Pancreas (tissue), 10 donors: ENCODE data around the gene ESPNL. TPM values are rescaled to one million over a fixed set of nuclear protein-coding genes. Genes with fewer than 3 reads are reported as not detected.
"Not testable (repeated sequence)": the region's sequence is repeated elsewhere in the genome, so short reads cannot be mapped to it uniquely, and the experiment has no call there.

ENCODE experiments used
- ATAC-seq, 4 donors: fragments of 200-7000 bp; cut with Tn5 transposase; one replicate each; pipeline versions ENCODE4 v1.8.0 to v1.9.1; 2020; ENCODE audit warnings: mild to moderate bottlenecking in 4 of 4, moderate library complexity in 4 of 4
- DNase-seq, 6 donors: peaks; one replicate each; pipeline ENCODE4 v3.0.0-alpha.2; 2020
- FAIRE-seq: peaks from 2 replicates; lab custom pipeline; 2012; peaks lifted over from hg19 to GRCh38; lab: Jason Lieb, UNC
- H3K27ac ChIP-seq, 4 donors: fragments of 200-600 bp; sonication (generic); 1 replicate in 3 of 4; 2 replicates in 1 of 4; pipeline versions ENCODE4 v1.5.0 to v1.8.0; 2020
- H3K27me3 ChIP-seq, 4 donors: fragments of 200-600 bp; one replicate each; pipeline ENCODE4 v1.8.0; 2021
- H3K36me3 ChIP-seq, 3 donors: fragments of 200-600 bp; sonication (generic) in 1 of 3; one replicate each; pipeline versions ENCODE4 v1.5.0 to v1.8.0; 2020 to 2021
- H3K4me1 ChIP-seq, 3 donors: fragments of 200-600 bp; one replicate each; pipeline ENCODE4 v1.8.0; 2021
- H3K4me3 ChIP-seq, 4 donors: fragments of 200-600 bp; sonication (generic) in 2 of 4; one replicate each; pipeline versions ENCODE4 v1.5.0 to v1.8.0; 2020 to 2021
- H3K9me3 ChIP-seq, 4 donors: fragments of 200-600 bp; one replicate each; pipeline ENCODE4 v1.8.0; 2021
- WGBS, 2 donors: extraction: QIAGEN DNeasy Blood & Tissue Kit; methylation state at CpG; one replicate each; pipeline ENCODE4 v1.1.7; 2013; 5-methylcytosine and 5-hydroxymethylcytosine counted together
- intact Hi-C, 3 donors: fragments of 100-400 bp; cut with DNase I; formaldehyde crosslinking; loops; one replicate each; pipeline versions ENCODE4 v1.11.1 to v1.14.2; 2022
- polyA plus RNA-seq, 2 donors: library from polyadenylated mRNA; stranded (reverse); fragments of 200-250 nt; gene quantifications; one replicate each; pipeline ENCODE4 v1.2.3, GENCODE V29; 2013
- total RNA-seq, 6 donors: library from RNA; stranded (reverse); fragmentation: NEBNext Ultra II Directional in 4 of 6; extraction: Animal tissue kit (Norgen Biotek cat#: 25700) in 4 of 6; gene quantifications; one replicate each; pipeline versions ENCODE4 v1.2.1 to v1.2.4, GENCODE V29; 2021 to 2023
- TF ChIP-seq, protein P1 (sequence below), 4 donors: fragments of 200-600 bp; sonication (generic) in 3 of 4; IDR thresholded peaks; one replicate each; pipeline versions ENCODE4 v1.5.0 to v1.8.0; 2021; ENCODE audit warnings: antibody characterized with exemption in 4 of 4
- donor health status: healthy with polysubstance abuse.
- donor health status: DM: no; HTN: no; CAD: no; lungs with moderate emphysema.
- donor health status: DM: no; HTN: no; CAD: no.
- donor health status: control.
- donor health status: control.
- donor health status: Bipolar disorder and iron deficiency.
- donor health status: DM: yes; HTN: yes; CAD: no.
- donor health status: DM: no; HTN: no; CAD: no.
- donor health status: DM: no; HTN: no; CAD: no.
- donor health status: DM: yes; HTN: yes; CAD: no.

ESPNL gene
- total and polyA plus RNA-seq, 8 donors: 0.05 to 0.72 (median 0.25) TPM; not detected in 1

GRCh38 chr2:238064376-238064775 is 35.8 kb upstream of the ESPNL start:
- H3K4me3 ChIP-seq: peak overlapping the region in 1 of 4 donors; percentile 0
- WGBS, 2 donors: 14 to 15% methylated on average over 7 of the region's 7 CpGs
- no peaks in the 10 kb centered on the region for H3K27me3 ChIP-seq
- peak overlapping the region; percentile 11 to 79 (median 59) for H3K27ac ChIP-seq
- TF ChIP-seq, protein P1, sequence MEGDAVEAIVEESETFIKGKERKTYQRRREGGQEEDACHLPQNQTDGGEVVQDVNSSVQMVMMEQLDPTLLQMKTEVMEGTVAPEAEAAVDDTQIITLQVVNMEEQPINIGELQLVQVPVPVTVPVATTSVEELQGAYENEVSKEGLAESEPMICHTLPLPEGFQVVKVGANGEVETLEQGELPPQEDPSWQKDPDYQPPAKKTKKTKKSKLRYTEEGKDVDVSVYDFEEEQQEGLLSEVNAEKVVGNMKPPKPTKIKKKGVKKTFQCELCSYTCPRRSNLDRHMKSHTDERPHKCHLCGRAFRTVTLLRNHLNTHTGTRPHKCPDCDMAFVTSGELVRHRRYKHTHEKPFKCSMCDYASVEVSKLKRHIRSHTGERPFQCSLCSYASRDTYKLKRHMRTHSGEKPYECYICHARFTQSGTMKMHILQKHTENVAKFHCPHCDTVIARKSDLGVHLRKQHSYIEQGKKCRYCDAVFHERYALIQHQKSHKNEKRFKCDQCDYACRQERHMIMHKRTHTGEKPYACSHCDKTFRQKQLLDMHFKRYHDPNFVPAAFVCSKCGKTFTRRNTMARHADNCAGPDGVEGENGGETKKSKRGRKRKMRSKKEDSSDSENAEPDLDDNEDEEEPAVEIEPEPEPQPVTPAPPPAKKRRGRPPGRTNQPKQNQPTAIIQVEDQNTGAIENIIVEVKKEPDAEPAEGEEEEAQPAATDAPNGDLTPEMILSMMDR (IDR thresholded peaks at IDR 0.05): no peak
- FAIRE-seq (no peak), DNase-seq (peak in 2 of 6 donors; percentile 8 to 56), ATAC-seq (peak in 1 of 4 donors; percentile 13)
- H3K9me3 ChIP-seq: no peaks in the 10 kb centered on the region
- H3K36me3 ChIP-seq: peaks cover 0 to 6% (median 0%) of the 10 kb centered on the region in 3 donors
- H3K4me1 ChIP-seq: peaks cover 36 to 40% (median 39%) of the 10 kb centered on the region in 3 donors
- intact Hi-C loops: no loop called here

GRCh38 chr2:238065071-238065846 is 34.9 kb upstream of the ESPNL start:
- TF ChIP-seq, protein P1 (IDR thresholded peaks at IDR 0.05): no peak

GRCh38 chr2:238066218-238066617 is 33.9 kb upstream of the ESPNL start:
- peaks cover 45 to 52% (median 49%) of the 10 kb centered on the region in 3 donors for H3K4me1 ChIP-seq

More at GRCh38 chr2:238065071-238065846, 34.9 kb upstream of the ESPNL start:
- peaks cover 39 to 45% (median 44%) of the 10 kb centered on the region in 3 donors for H3K4me1 ChIP-seq
- intact Hi-C loops: no loop called here
- H3K36me3 ChIP-seq: peaks cover 0 to 6% (median 0%) of the 10 kb centered on the region in 3 donors
- peak overlapping the region; percentile 11 to 79 (median 54) for H3K27ac ChIP-seq
- H3K4me3 ChIP-seq: peak overlapping the region in 1 of 4 donors; percentile 0
- no peaks in the 10 kb centered on the region for H3K9me3 ChIP-seq
- H3K27me3 ChIP-seq: no peaks in the 10 kb centered on the region
- ATAC-seq (no peak), FAIRE-seq (no peak), DNase-seq (no peak)
- 57 to 58% methylated on average over 18 of the region's 18 CpGs for WGBS, 2 donors

GRCh38 chr2:238066718-238067117 is 33.4 kb upstream of the ESPNL start:
- 97% methylated on average over 7 of the region's 7 CpGs for WGBS, 2 donors
- FAIRE-seq, H3K36me3 ChIP-seq, intact Hi-C loops, H3K27me3 ChIP-seq, ATAC-seq, H3K27ac ChIP-seq, H3K9me3 ChIP-seq, DNase-seq, H3K4me3 ChIP-seq: not testable (repeated sequence)
- peaks cover 45 to 51% (median 48%) of the 10 kb centered on the region in 3 donors for H3K4me1 ChIP-seq

More at GRCh38 chr2:238066218-238066617, 33.9 kb upstream of the ESPNL start:
- intact Hi-C loops: no loop called here
- no peak overlapping the region for H3K4me3 ChIP-seq
- H3K27ac ChIP-seq: no peak overlapping the region
- H3K9me3 ChIP-seq: no peaks in the 10 kb centered on the region
- H3K36me3 ChIP-seq: peaks cover 0 to 6% (median 0%) of the 10 kb centered on the region in 3 donors
- FAIRE-seq: no peak
- ATAC-seq: no peak
- 85 to 87% methylated on average over 9 of the region's 9 CpGs for WGBS, 2 donors
- TF ChIP-seq, protein P1 (IDR thresholded peaks at IDR 0.05): no peak
- DNase-seq: no peak
- no peaks in the 10 kb centered on the region for H3K27me3 ChIP-seq

- TF ChIP-seq, protein P1 (IDR thresholded peaks at IDR 0.05): no peak
- Histone ChIP-seq H3K4me3 (no peak overlapping the region), H3K27me3 (no peaks in the 10 kb centered on the region), H3K27ac (no peak overlapping the region), H3K4me1 (peaks cover 36 to 42% (median 39%) of the 10 kb centered on the region in 3 donors), H3K36me3 (peaks cover 0 to 6% (median 0%) of the 10 kb centered on the region in 3 donors), H3K9me3 (no peaks in the 10 kb centered on the region)
- ATAC-seq (no peak), FAIRE-seq (no peak), DNase-seq (no peak)
- intact Hi-C loops: no loop called here
- 93 to 94% methylated on average over 7 of the region's 7 CpGs for WGBS, 2 donors
Measured at GRCh38 chr2:238067939-238068338, 32.2 kb upstream of the ESPNL start.
